ENCODE results near the gene LCN12. TPM values are rescaled to one million over a fixed set of nuclear protein-coding genes. Genes with fewer than 3 reads are reported as not detected.
A peak's percentile ranks its signal among the peaks of the same experiment; 100 is the strongest.

Gene LCN12
- total RNA-seq, 1 donor, result 0.54 TPM

- peak; percentile 93 to 98 (median 96) for DNase-seq (ENCODE audit: low read depth in 2 of 3, low spot score in 2 of 3)
Measured at GRCh38 chr9:136944519-136945332, 7.3 kb upstream of the LCN12 start, which contains the start of the genes C8G and FBXW5. TSS of gene C8G (plus strand) at chr9:136945243. CDS start at chr9:136945321, 78 bp downstream. TSS of gene FBXW5 (minus strand) at chr9:136944738. CDS start at chr9:136944083, 655 bp downstream.

- DNase-seq (ENCODE audit: low read depth in 2 of 3, low spot score in 2 of 3), result no peak
Measured at GRCh38 chr9:136945333-136946227, 6.5 kb upstream of the LCN12 start.

- no peak for DNase-seq (ENCODE audit: low read depth in 2 of 3, low spot score in 2 of 3)
Measured at GRCh38 chr9:136946228-136947027, 5.6 kb upstream of the LCN12 start.

- no peak for DNase-seq (ENCODE audit: low read depth in 2 of 3, low spot score in 2 of 3)
Measured at GRCh38 chr9:136947028-136947891, 4.8 kb upstream of the LCN12 start.

- peak in 2 of 3 donors; percentile 41 to 47 for DNase-seq (ENCODE audit: low read depth in 2 of 3, low spot score in 2 of 3)
Measured at GRCh38 chr9:136947955-136948510, 4.0 kb upstream of the LCN12 start.

GRCh38 chr9:136949239-136949816 lies 2.7 kb upstream of the LCN12 start:
- no peak for DNase-seq (ENCODE audit: low read depth in 2 of 3, low spot score in 2 of 3)

- peak; percentile 92 to 96 (median 95) for DNase-seq (ENCODE audit: low read depth in 2 of 3, low spot score in 2 of 3)
Measured at GRCh38 chr9:136949817-136950655, 2.0 kb upstream of the LCN12 start.

GRCh38 chr9:136950656-136951276 lies 1.3 kb upstream of the LCN12 start:
- no peak for DNase-seq (ENCODE audit: low read depth in 2 of 3, low spot score in 2 of 3)

- DNase-seq (ENCODE audit: low read depth in 2 of 3, low spot score in 2 of 3), result no peak
Measured at GRCh38 chr9:136952321-136952850, 313 bp downstream of the LCN12 start.

GRCh38 chr9:136952876-136953770 lies 1.1 kb downstream of the LCN12 start:
- DNase-seq (ENCODE audit: low read depth in 2 of 3, low spot score in 2 of 3), result no peak

GRCh38 chr9:136953771-136954269 lies 1.7 kb downstream of the LCN12 start:
- no peak for DNase-seq (ENCODE audit: low read depth in 2 of 3, low spot score in 2 of 3)

GRCh38 chr9:136954270-136955083 lies 2.4 kb downstream of the LCN12 start:
- DNase-seq (ENCODE audit: low read depth in 2 of 3, low spot score in 2 of 3), result no peak

GRCh38 chr9:136955202-136955942 lies 3.3 kb downstream of the LCN12 start:
- DNase-seq (ENCODE audit: low read depth in 2 of 3, low spot score in 2 of 3), result no peak

- no peak for DNase-seq (ENCODE audit: low read depth in 2 of 3, low spot score in 2 of 3)
Measured at GRCh38 chr9:136955943-136956335, 3.9 kb downstream of the LCN12 start.

- no peak for DNase-seq (ENCODE audit: low read depth in 2 of 3, low spot score in 2 of 3)
Measured at GRCh38 chr9:136956604-136957003, 4.5 kb downstream of the LCN12 start.
